Measurements from ENCODE around the gene TRPM3.

Gene TRPM3

GRCh38 chr9:70510157-70510770 lies 611.2 kb downstream of the TRPM3 start:
- Histone ChIP-seq H3K27ac (ENCODE audit: low read length) (no peak overlapping the region), H3K9me2 (replicated peaks; ENCODE audit: insufficient read depth, low read length) (no peaks in the 10 kb centered on the region), H3K36me3 (replicated peaks; ENCODE audit: insufficient read depth, low read length) (no peaks in the 10 kb centered on the region), H3K27me3 (replicated peaks; ENCODE audit: insufficient read depth, low read length) (no peaks in the 10 kb centered on the region), H3K79me2 (ENCODE audit: low read length) (no peaks in the 10 kb centered on the region), H3F3A (ENCODE audit: insufficient read depth, low read length) (no peaks in the 10 kb centered on the region), H3K4me2 (ENCODE audit: low read depth, low read length) (no peak overlapping the region), H3K4me1 (ENCODE audit: low read length) (no peaks in the 10 kb centered on the region), H3K9me3 (replicated peaks; ENCODE audit: insufficient read depth, low read length) (no peaks in the 10 kb centered on the region), H3K4me3 (ENCODE audit: low read length) (no peak overlapping the region), H4K20me1 (ENCODE audit: insufficient read depth, low read length) (no peaks in the 10 kb centered on the region), H3K9ac (ENCODE audit: low read length) (no peak overlapping the region), H2AFZ (ENCODE audit: low read length) (no peak overlapping the region)
- TF ChIP-seq EZH2 (optimal IDR thresholded peaks at IDR 0.05; ENCODE audit: low read depth, low read length) = no peak
- peak; percentile 48; the same call in 1 of the 2 replicates for TF ChIP-seq CTCF (IDR thresholded peaks at IDR 0.05; ENCODE audit: low read length)
- DNase-seq = peak; percentile 10

- Histone ChIP-seq H3K79me2 (ENCODE audit: low read length) (no peaks in the 10 kb centered on the region), H3K9ac (ENCODE audit: low read length) (no peak overlapping the region), H3K9me2 (replicated peaks; ENCODE audit: insufficient read depth, low read length) (no peaks in the 10 kb centered on the region)
Measured at GRCh38 chr9:70506159-70506558, 615.3 kb downstream of the TRPM3 start.

GRCh38 chr9:70504834-70505233 lies 616.6 kb downstream of the TRPM3 start:
- H3K79me2 ChIP-seq (ENCODE audit: low read length) = no peaks in the 10 kb centered on the region
- H3K36me3 ChIP-seq (replicated peaks; ENCODE audit: insufficient read depth, low read length) = no peaks in the 10 kb centered on the region
- DNase-seq = no peak
- no peaks in the 10 kb centered on the region for H3K9me3 ChIP-seq (replicated peaks; ENCODE audit: insufficient read depth, low read length)
- H3K27ac ChIP-seq (ENCODE audit: low read length) = no peak overlapping the region
- H3K4me2 ChIP-seq (ENCODE audit: low read depth, low read length) = no peak overlapping the region
- no peak overlapping the region for H3K4me3 ChIP-seq (ENCODE audit: low read length)
- no peaks in the 10 kb centered on the region for H3F3A ChIP-seq (ENCODE audit: insufficient read depth, low read length)
- H4K20me1 ChIP-seq (ENCODE audit: insufficient read depth, low read length) = no peaks in the 10 kb centered on the region
- no peak for TF ChIP-seq EZH2phosphoT487 (IDR thresholded peaks at IDR 0.05; ENCODE audit: low read length)
- TF ChIP-seq CTCF (IDR thresholded peaks at IDR 0.05; ENCODE audit: low read length) = no peak
- TF ChIP-seq EZH2 (optimal IDR thresholded peaks at IDR 0.05; ENCODE audit: low read depth, low read length) = no peak
- no peaks in the 10 kb centered on the region for H3K27me3 ChIP-seq (replicated peaks; ENCODE audit: insufficient read depth, low read length)
- H2AFZ ChIP-seq (ENCODE audit: low read length) = no peak overlapping the region
- H3K9ac ChIP-seq (ENCODE audit: low read length) = no peak overlapping the region
- H3K9me2 ChIP-seq (replicated peaks; ENCODE audit: insufficient read depth, low read length) = no peaks in the 10 kb centered on the region
- H3K4me1 ChIP-seq (ENCODE audit: low read length) = no peaks in the 10 kb centered on the region

More at GRCh38 chr9:70506159-70506558, 615.3 kb downstream of the TRPM3 start:
- Histone ChIP-seq H3K4me1 (ENCODE audit: low read length) (no peaks in the 10 kb centered on the region), H3K4me2 (ENCODE audit: low read depth, low read length) (no peak overlapping the region), H3K9me3 (replicated peaks; ENCODE audit: insufficient read depth, low read length) (no peaks in the 10 kb centered on the region), H3K36me3 (replicated peaks; ENCODE audit: insufficient read depth, low read length) (no peaks in the 10 kb centered on the region), H3K27me3 (replicated peaks; ENCODE audit: insufficient read depth, low read length) (no peaks in the 10 kb centered on the region), H4K20me1 (ENCODE audit: insufficient read depth, low read length) (no peaks in the 10 kb centered on the region), H3F3A (ENCODE audit: insufficient read depth, low read length) (no peaks in the 10 kb centered on the region), H2AFZ (ENCODE audit: low read length) (no peak overlapping the region), H3K27ac (ENCODE audit: low read length) (no peak overlapping the region), H3K4me3 (ENCODE audit: low read length) (no peak overlapping the region)
- TF ChIP-seq EZH2 (optimal IDR thresholded peaks at IDR 0.05; ENCODE audit: low read depth, low read length) = no peak
- no peak for TF ChIP-seq EZH2phosphoT487 (IDR thresholded peaks at IDR 0.05; ENCODE audit: low read length)
- no peak for TF ChIP-seq CTCF (IDR thresholded peaks at IDR 0.05; ENCODE audit: low read length)
- DNase-seq = no peak
